ENCODE results near the gene MPPED2. TPM values are rescaled to one million over a fixed set of nuclear protein-coding genes. Genes with fewer than 3 reads are reported as not detected.

The MPPED2 gene
- total RNA-seq, 1 experiment from 2014 or later = 4.7 TPM

GRCh38 chr11:30360741-30361140 is 225.4 kb downstream of the MPPED2 start:
- no peaks in the 10 kb centered on the region for H3K9me3 Mint-ChIP-seq
- H3K27me3 Mint-ChIP-seq (ENCODE audit: low read depth) = peaks cover 3% of the 10 kb centered on the region; the same call in 1 of the 2 replicates
- Histone ChIP-seq H3T11ph (ENCODE audit: low read length) (no peak overlapping the region), H2BK15ac (ENCODE audit: low read depth, low read length) (no peak overlapping the region), H4K5ac (ENCODE audit: insufficient read length, low read depth, low read length) (no peak overlapping the region), H3K27me3 (ENCODE audit: insufficient read depth, low read length) (no peaks in the 10 kb centered on the region), H3K79me2 (ENCODE audit: insufficient read depth, low read length) (no peaks in the 10 kb centered on the region), H3K23me2 (ENCODE audit: insufficient read length, low read depth, low read length, poor library complexity, severe bottlenecking) (no peaks in the 10 kb centered on the region), H3K56ac (ENCODE audit: insufficient read length, low read depth, low read length) (no peak overlapping the region), H3K4me1 (ENCODE audit: insufficient read depth, low read length) (no peaks in the 10 kb centered on the region), H3K79me1 (ENCODE audit: insufficient read depth, low read depth, low read length, poor library complexity, severe bottlenecking) (no peaks in the 10 kb centered on the region), H3K23ac (ENCODE audit: insufficient read length, low read depth, low read length) (no peak overlapping the region), H4K91ac (ENCODE audit: insufficient read length, low read depth, low read length) (no peak overlapping the region), H4K20me1 (ENCODE audit: control insufficient read depth, insufficient read depth, insufficient read length) (no peaks in the 10 kb centered on the region), H3K4ac (ENCODE audit: low read depth, low read length) (no peak overlapping the region), H4K8ac (replicated peaks; ENCODE audit: insufficient read length, low read depth, low read length) (no peak overlapping the region), H2BK5ac (ENCODE audit: insufficient read length, low read length) (no peak overlapping the region), H3K4me2 (ENCODE audit: insufficient read depth, insufficient read length, low read length) (no peak overlapping the region), H3K9ac (ENCODE audit: extremely low read depth, insufficient read length, low read length) (no peak overlapping the region), H2AFZ (ENCODE audit: low read length) (no peak overlapping the region), H2BK20ac (ENCODE audit: low read depth, low read length, poor library complexity, severe bottlenecking) (no peak overlapping the region), H2AK5ac (ENCODE audit: insufficient read length, low read length) (no peak overlapping the region), H2BK120ac (ENCODE audit: low read depth, low read length, poor library complexity, severe bottlenecking) (no peak overlapping the region), H3K27ac (ENCODE audit: insufficient read length, low read depth, low read length) (no peak overlapping the region), H2BK12ac (ENCODE audit: insufficient read length, low read depth, low read length) (no peak overlapping the region), H3K14ac (ENCODE audit: insufficient read depth, low read length) (no peak overlapping the region), H3K9me3 (ENCODE audit: control insufficient read depth, low read depth, low read length) (no peaks in the 10 kb centered on the region), H3K18ac (ENCODE audit: insufficient read length, low read depth, low read length) (no peak overlapping the region)
- no peak for TF ChIP-seq CTCF (conservative IDR thresholded peaks at IDR 0.05)
- no peak overlapping the region for H3K4me3 Mint-ChIP-seq
- no peak overlapping the region for H3K27ac Mint-ChIP-seq
- H3K4me1 Mint-ChIP-seq = peaks cover 12 to 13% of the 10 kb centered on the region in 2 experiments
- H3K36me3 Mint-ChIP-seq (ENCODE audit: insufficient read depth in 1 of 3, low read depth in 3 of 3) = no peaks in the 10 kb centered on the region
- no peak for DNase-seq

All from H9 (cell line).